ENCODE results near the gene HS3ST5. TPM values are rescaled to one million over a fixed set of nuclear protein-coding genes. Genes with fewer than 3 reads are reported as not detected.
"Not testable (repeated sequence)": the region's sequence is repeated elsewhere in the genome, so short reads cannot be mapped to it uniquely, and the experiment has no call there.

Gene HS3ST5
- total RNA-seq, 1 donor from 2014 or later = 17.4 TPM

- Mint-ChIP-seq H3K27me3 (ENCODE audit: unreplicated experiment) (no peaks in the 10 kb centered on the region), H3K36me3 (ENCODE audit: unreplicated experiment) (no peaks in the 10 kb centered on the region), H3K9me3 (ENCODE audit: unreplicated experiment) (no peaks in the 10 kb centered on the region), H3K27ac (ENCODE audit: unreplicated experiment) (no peak overlapping the region), H3K4me1 (ENCODE audit: low read depth, unreplicated experiment) (no peaks in the 10 kb centered on the region), H3K4me3 (ENCODE audit: unreplicated experiment) (no peak overlapping the region)
- no peak for TF ChIP-seq CTCF (IDR thresholded peaks at IDR 0.05; ENCODE audit: partially characterized antibody, unreplicated experiment)
- no peak for DNase-seq
Measured at GRCh38 chr6:114049367-114049966, 293.4 kb downstream of the HS3ST5 start.

- H3K9me3 Mint-ChIP-seq (ENCODE audit: unreplicated experiment); H3K4me3 Mint-ChIP-seq (ENCODE audit: unreplicated experiment); H3K4me1 Mint-ChIP-seq (ENCODE audit: low read depth, unreplicated experiment): not testable (repeated sequence)
Measured at GRCh38 chr6:114044566-114044965, 298.3 kb downstream of the HS3ST5 start.

GRCh38 chr6:114042267-114043016, 300.4 kb downstream of the HS3ST5 start:
- no peak for TF ChIP-seq CTCF (IDR thresholded peaks at IDR 0.05; ENCODE audit: partially characterized antibody, unreplicated experiment)
- Mint-ChIP-seq H3K9me3 (ENCODE audit: unreplicated experiment) (no peaks in the 10 kb centered on the region), H3K4me1 (ENCODE audit: low read depth, unreplicated experiment) (no peaks in the 10 kb centered on the region), H3K27me3 (ENCODE audit: unreplicated experiment) (no peaks in the 10 kb centered on the region), H3K27ac (ENCODE audit: unreplicated experiment) (no peak overlapping the region), H3K36me3 (ENCODE audit: unreplicated experiment) (no peaks in the 10 kb centered on the region), H3K4me3 (ENCODE audit: unreplicated experiment) (no peak overlapping the region)
- DNase-seq = no peak

More at GRCh38 chr6:114044566-114044965, 298.3 kb downstream of the HS3ST5 start:
- not testable (repeated sequence) for DNase-seq; H3K36me3 Mint-ChIP-seq (ENCODE audit: unreplicated experiment); H3K27me3 Mint-ChIP-seq (ENCODE audit: unreplicated experiment); H3K27ac Mint-ChIP-seq (ENCODE audit: unreplicated experiment)

- Mint-ChIP-seq H3K4me1 (ENCODE audit: low read depth, unreplicated experiment) (no peaks in the 10 kb centered on the region), H3K9me3 (ENCODE audit: unreplicated experiment) (no peaks in the 10 kb centered on the region), H3K4me3 (ENCODE audit: unreplicated experiment) (no peak overlapping the region), H3K27ac (ENCODE audit: unreplicated experiment) (no peak overlapping the region), H3K27me3 (ENCODE audit: unreplicated experiment) (no peaks in the 10 kb centered on the region), H3K36me3 (ENCODE audit: unreplicated experiment) (no peaks in the 10 kb centered on the region)
- no peak for DNase-seq
- TF ChIP-seq CTCF (IDR thresholded peaks at IDR 0.05; ENCODE audit: partially characterized antibody, unreplicated experiment) = no peak
Measured at GRCh38 chr6:114040871-114041270, 302.0 kb downstream of the HS3ST5 start.

- DNase-seq = no peak
- H3K9me3 Mint-ChIP-seq (ENCODE audit: unreplicated experiment) = peaks cover 3% of the 10 kb centered on the region
- H3K27me3 Mint-ChIP-seq (ENCODE audit: unreplicated experiment) = no peaks in the 10 kb centered on the region
- H3K4me3 Mint-ChIP-seq (ENCODE audit: unreplicated experiment) = no peak overlapping the region
- no peak overlapping the region for H3K27ac Mint-ChIP-seq (ENCODE audit: unreplicated experiment)
- H3K36me3 Mint-ChIP-seq (ENCODE audit: unreplicated experiment) = no peaks in the 10 kb centered on the region
- TF ChIP-seq CTCF (IDR thresholded peaks at IDR 0.05; ENCODE audit: partially characterized antibody, unreplicated experiment) = no peak
- no peaks in the 10 kb centered on the region for H3K4me1 Mint-ChIP-seq (ENCODE audit: low read depth, unreplicated experiment)
Measured at GRCh38 chr6:114039841-114040240, 303.0 kb downstream of the HS3ST5 start.

Data from glutamatergic neuron (in vitro differentiated cells).